HG03159 (cell line): ENCODE measurements around the gene PRR30.

Experiments used
- ATAC-seq: cut with Tn5 transposase; IDR thresholded peaks from one replicate; pipeline ENCODE4 v1.9.1; 2021; ENCODE audit warnings: mild to moderate bottlenecking, moderate library complexity; ENCODE audit not compliant: unreplicated experiment

PRR30 gene

DNA sequence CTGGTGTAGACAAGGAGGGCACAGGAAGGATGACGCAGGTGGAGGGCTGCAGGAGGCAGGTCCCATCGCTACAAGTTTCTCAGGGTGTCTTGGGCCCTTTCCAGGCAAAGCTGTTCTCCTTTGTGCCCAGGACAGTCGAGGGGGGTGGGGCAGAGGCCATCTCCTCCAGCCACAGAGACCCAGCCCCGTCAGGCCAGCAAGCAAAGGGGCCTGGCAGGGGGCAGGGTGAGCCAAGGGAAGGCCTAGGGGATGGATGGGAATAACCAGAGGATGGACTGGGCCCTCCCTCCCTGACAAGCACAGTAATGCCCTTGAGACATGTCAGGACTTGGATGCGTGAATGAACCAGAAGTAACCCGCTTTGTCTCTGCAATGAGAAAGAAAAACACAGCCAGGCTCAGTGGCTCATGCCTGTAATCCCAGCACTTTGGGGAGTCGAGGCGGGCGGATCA, 15.9 kb upstream of the PRR30 start:
- ATAC-seq = no peak

GRCh38 chr2:27154488-27154887, 15.3 kb upstream of the PRR30 start:
- no peak for ATAC-seq

GRCh38 chr2:27152796-27153464, 13.7 kb upstream of the PRR30 start:
- ATAC-seq = no peak

DNA sequence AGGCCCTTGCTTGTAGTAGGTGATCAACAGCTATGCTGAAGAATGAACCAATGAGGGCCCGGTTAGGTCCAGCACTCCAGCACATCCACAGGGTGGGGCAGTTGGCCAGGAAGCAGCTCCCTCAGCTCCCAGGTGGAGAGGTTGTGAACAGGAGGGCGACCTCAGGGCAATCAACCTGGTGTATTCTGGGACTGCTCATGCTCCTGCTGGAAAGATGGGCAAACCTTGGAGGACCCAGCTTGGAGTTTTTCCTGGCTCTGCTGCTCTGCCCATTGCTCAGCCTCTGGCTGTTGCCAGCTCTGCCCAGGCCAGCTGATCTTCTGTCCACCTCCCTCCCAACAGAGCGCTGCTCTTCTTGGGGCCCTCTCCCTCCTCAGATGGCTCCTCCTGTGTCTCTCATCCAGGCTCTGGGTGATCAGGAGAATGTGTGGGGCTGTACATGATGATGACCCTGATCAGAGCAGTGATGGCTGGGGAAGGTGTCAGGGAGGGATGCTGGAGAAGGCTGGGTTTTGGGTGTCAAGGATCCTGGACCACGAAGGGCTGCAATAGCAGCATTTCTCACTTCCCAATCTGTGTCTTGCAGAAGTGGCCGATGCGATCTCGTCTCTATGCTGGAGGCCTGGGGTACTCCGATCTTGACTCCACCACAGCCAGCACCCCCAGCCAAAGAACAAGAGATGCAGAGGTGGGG, 13.0 kb upstream of the PRR30 start:
- no peak for ATAC-seq

GRCh38 chr2:27150639-27151230, 11.5 kb upstream of the PRR30 start:
- ATAC-seq = no peak

DNA sequence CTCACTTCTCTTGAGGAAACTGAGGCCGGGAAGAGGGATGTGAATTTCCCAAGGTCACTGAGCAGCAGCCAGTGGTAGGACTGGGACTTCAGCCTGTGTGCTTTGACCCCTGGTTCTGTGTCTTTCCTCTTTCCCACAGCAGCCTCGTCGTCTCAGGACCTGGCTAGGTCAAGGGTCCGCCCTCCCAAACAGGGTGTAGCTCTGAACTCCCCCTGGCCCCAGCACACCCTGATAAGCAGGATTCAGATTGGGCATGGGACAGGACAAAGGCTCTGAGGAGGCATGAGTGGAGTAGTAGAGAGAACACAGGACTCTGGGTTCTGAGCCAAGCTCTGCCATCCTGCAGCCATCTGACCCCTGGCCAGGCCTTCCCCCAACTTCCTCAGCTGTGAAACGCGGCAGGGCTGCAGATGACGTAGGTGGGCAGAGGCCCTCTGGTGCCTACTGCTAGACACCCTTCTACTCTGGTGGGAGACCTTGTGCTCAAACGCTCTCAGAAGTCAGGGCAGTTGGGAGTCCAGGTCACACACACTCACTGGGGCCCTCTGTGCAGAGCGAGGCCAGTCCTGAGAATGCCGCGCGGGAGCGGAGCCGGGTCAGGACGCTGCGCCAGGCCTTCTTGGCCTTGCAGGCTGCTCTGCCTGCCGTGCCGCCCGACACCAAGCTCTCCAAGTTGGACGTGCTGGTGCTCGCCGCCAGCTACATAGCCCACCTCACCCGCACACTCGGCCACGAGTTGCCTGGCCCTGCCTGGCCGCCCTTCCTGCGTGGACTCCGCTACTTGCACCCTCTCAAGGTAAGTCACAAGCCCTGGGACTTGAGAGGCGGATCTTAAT, 10.6 kb upstream of the PRR30 start:
- no peak for ATAC-seq

- ATAC-seq = no peak
These were observed 9.7 kb upstream of the PRR30 start, which contains the start of gene TCF23 for GRCh38 chr2:27148801-27149439. Gene TCF23 (plus strand): TSS chr2:27149004. CDS start chr2:27149134, 130 bp downstream.

DNA sequence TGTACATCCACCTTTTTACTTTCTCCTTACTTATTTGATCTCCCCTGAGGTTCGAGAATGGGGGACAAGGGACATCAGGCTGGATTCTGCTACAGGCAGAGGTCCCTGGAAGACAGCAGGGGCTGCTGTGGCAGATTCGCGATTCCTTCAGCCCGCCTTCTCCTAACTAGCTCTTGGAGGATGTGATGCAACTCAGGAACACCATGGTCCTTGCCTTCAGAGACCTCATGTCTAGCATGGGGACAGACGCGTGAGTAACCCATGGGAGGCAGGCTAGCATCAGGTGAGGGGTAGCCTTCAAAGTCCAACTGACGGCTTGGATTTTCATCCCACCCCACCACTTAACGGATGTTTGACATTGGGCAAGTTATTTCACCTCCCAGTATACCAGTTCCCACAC, 8.7 kb upstream of the PRR30 start:
- ATAC-seq = no peak

GRCh38 chr2:27145682-27146081, 6.5 kb upstream of the PRR30 start:
- ATAC-seq = no peak

DNA sequence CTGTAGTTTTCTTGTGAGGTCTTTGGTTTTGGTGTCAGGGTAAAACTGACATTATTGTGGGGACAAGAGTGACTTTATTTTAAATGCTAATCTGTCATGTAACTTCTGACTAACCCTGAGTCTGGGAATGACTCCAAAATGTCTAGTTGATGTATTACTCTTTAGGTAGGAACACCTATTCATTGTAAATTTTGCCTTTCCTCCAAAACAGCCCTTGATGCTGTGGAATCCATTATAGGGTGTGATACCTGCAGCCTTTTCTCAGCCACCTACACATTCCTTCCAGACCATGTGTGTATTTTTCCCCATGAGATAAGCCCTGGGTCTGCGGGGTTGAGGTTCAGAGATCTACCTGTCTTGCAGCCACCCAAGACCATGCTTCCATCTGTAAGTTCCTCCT, 4.1 kb upstream of the PRR30 start:
- ATAC-seq = no peak

DNA sequence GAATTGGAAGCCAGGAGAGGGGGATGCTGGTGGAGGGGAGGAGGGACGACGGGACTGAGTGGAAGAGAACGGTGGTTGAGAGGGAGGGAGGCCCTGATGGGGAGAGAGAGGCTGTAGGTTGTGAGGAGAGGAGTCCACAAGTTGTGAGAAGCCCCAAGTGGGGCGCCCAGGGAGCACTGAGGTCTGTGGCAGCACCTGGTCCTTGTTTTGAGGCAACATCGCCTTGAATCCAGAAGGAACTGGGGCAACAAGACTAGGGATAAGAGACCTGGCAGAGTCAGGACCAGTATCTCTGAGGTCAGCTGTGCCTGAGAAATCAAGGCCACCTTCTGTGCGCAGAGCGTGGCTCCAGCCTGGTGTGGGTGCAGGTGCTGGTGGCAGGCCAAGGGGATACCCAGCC, 1.1 kb downstream of the PRR30 start:
- ATAC-seq = no peak

- ATAC-seq = no peak
These were observed 1.8 kb downstream of the PRR30 start for GRCh38 chr2:27137322-27137935.

- no peak for ATAC-seq
These were observed 2.5 kb downstream of the PRR30 start for GRCh38 chr2:27136751-27137150.

GRCh38 chr2:27135478-27135955, 3.7 kb downstream of the PRR30 start:
- ATAC-seq = no peak

- ATAC-seq = no peak
These were observed 4.3 kb downstream of the PRR30 start for GRCh38 chr2:27134781-27135477.

- peak; percentile 83 for ATAC-seq
These were observed 5.1 kb downstream of the PRR30 start, which contains the start of gene PREB for GRCh38 chr2:27133905-27134780. Gene PREB (minus strand): TSS chr2:27134636. CDS start chr2:27134421, 215 bp downstream.

- no peak for ATAC-seq
These were observed 5.9 kb downstream of the PRR30 start for GRCh38 chr2:27133195-27133875.

GRCh38 chr2:27131429-27131828, 7.8 kb downstream of the PRR30 start:
- no peak for ATAC-seq
